CD14-positive monocyte (primary cell): Measurements from ENCODE around the gene CNTNAP5. TPM values are rescaled to one million over a fixed set of nuclear protein-coding genes. Genes with fewer than 3 reads are reported as not detected.

Experiments
- DNase-seq, 3 donors: peaks; one replicate each; pipeline ENCODE4 v3.0.0-alpha.2; 2011 to 2022
- H2AFZ ChIP-seq: 2 replicates; pipeline ENCODE4 v1.6.0; 2012; ENCODE audit warnings: mild to moderate bottlenecking, low read depth, low read length, inconsistent platforms; ENCODE audit not compliant: insufficient read depth, poor library complexity, severe bottlenecking
- H3K27ac ChIP-seq, 2 donors: 1 replicate in 1 of 2; 2 replicates in 1 of 2; pipeline ENCODE4 v1.5.1; 2012 to 2013; ENCODE audit warnings: low read length in 2 of 2, control low read depth in 1 of 2, inconsistent platforms in 1 of 2, low read depth in 1 of 2, mild to moderate bottlenecking in 1 of 2
- H3K27me3 ChIP-seq, 2 donors: one replicate each; pipeline versions ENCODE4 v1.6.0 to v1.6.1; 2011 to 2013; ENCODE audit warnings: low read length in 2 of 2; ENCODE audit not compliant: control insufficient read depth in 2 of 2, insufficient read depth in 2 of 2
- H3K36me3 ChIP-seq, 2 donors: replicated peaks in 1 of 2; 1 replicate in 1 of 2; 2 replicates in 1 of 2; pipeline versions ENCODE4 v1.5.1 to v1.6.1; 2012 to 2013; ENCODE audit warnings: low read length in 2 of 2, control low read depth in 1 of 2, inconsistent platforms in 1 of 2, mild to moderate bottlenecking in 1 of 2; ENCODE audit not compliant: insufficient read depth in 2 of 2, control insufficient read depth in 1 of 2
- H3K4me1 ChIP-seq, 2 donors: 1 replicate in 1 of 2; 2 replicates in 1 of 2; pipeline versions ENCODE4 v1.5.1 to v1.6.1; 2012 to 2013; ENCODE audit warnings: low read length in 2 of 2, control low read depth in 1 of 2, inconsistent platforms in 1 of 2, mild to moderate bottlenecking in 1 of 2, moderate library complexity in 1 of 2; ENCODE audit not compliant: insufficient read depth in 2 of 2, control insufficient read depth in 1 of 2
- H3K4me2 ChIP-seq: replicated peaks from 2 replicates; pipeline ENCODE3; 2012; ENCODE audit warnings: low read length, moderate library complexity, mild to moderate bottlenecking; ENCODE audit not compliant: poor library complexity, severe bottlenecking; ENCODE audit errors: extremely low read depth
- H3K4me3 ChIP-seq, 3 experiments: fragments of 200-600 bp in 1 of 3; sonication (generic) in 1 of 3; replicated peaks in 1 of 3; 1 replicate in 2 of 3; 2 replicates in 1 of 3; pipeline ENCODE4 v1.5.1; 2011 to 2013; ENCODE audit warnings: low read length in 3 of 3, mild to moderate bottlenecking in 3 of 3, control low read depth in 2 of 3, low read depth in 2 of 3, inconsistent platforms in 1 of 3, moderate library complexity in 1 of 3
- H3K79me2 ChIP-seq: 2 replicates; pipeline ENCODE4 v1.6.0; 2012; ENCODE audit warnings: mild to moderate bottlenecking, control low read depth, inconsistent platforms, low read length, moderate library complexity; ENCODE audit not compliant: insufficient read depth
- H3K9ac ChIP-seq: 2 replicates; pipeline ENCODE4 v1.6.0; 2017; ENCODE audit warnings: low read length, mild to moderate bottlenecking; ENCODE audit not compliant: insufficient read depth, poor library complexity, severe bottlenecking
- H3K9me3 ChIP-seq, 2 donors: replicated peaks in 1 of 2; 1 replicate in 1 of 2; 2 replicates in 1 of 2; pipeline versions ENCODE4 v1.5.1 to v1.6.1; 2012 to 2013; ENCODE audit warnings: low read length in 2 of 2, control low read depth in 1 of 2; ENCODE audit not compliant: control insufficient read depth in 1 of 2, insufficient read depth in 1 of 2
- H4K20me1 ChIP-seq: 2 replicates; pipeline ENCODE4 v1.6.0; 2012; ENCODE audit warnings: mild to moderate bottlenecking, low read length, control low read depth, moderate library complexity; ENCODE audit not compliant: insufficient read depth
- H3K27ac Mint-ChIP-seq, 7 donors: one replicate each; pipeline ENCODE4 v1.8.0; 2020; ENCODE audit warnings: mild to moderate bottlenecking in 7 of 7, mixed read lengths in 7 of 7, moderate library complexity in 6 of 7, inconsistent platforms in 2 of 7
- H3K27me3 Mint-ChIP-seq, 3 donors: one replicate each; pipeline ENCODE4 v1.8.0; 2021 to 2022; ENCODE audit warnings: low read depth in 3 of 3, mild to moderate bottlenecking in 3 of 3, mixed read lengths in 3 of 3, moderate library complexity in 3 of 3, inconsistent platforms in 1 of 3
- H3K36me3 Mint-ChIP-seq, 2 donors: one replicate each; pipeline ENCODE4 v1.8.0; 2020; ENCODE audit warnings: mixed read lengths in 2 of 2, inconsistent platforms in 1 of 2, mild to moderate bottlenecking in 1 of 2
- H3K4me1 Mint-ChIP-seq: one replicate; pipeline ENCODE4 v1.8.0; 2020; ENCODE audit warnings: mild to moderate bottlenecking, mixed read lengths
- H3K4me3 Mint-ChIP-seq, 2 donors: one replicate each; pipeline ENCODE4 v1.8.0; 2020; ENCODE audit warnings: mild to moderate bottlenecking in 2 of 2, mixed read lengths in 2 of 2, moderate library complexity in 1 of 2
- H3K9me3 Mint-ChIP-seq, 7 donors: one replicate each; pipeline ENCODE4 v1.8.0; 2020 to 2022; ENCODE audit warnings: mixed read lengths in 7 of 7, mild to moderate bottlenecking in 6 of 7, moderate library complexity in 6 of 7, inconsistent platforms in 2 of 7
- WGBS: methylation state at CpG from one replicate; pipeline ENCODE4 v1.1.5; 2013; ENCODE audit warnings: missing lambda C conversion rate; ENCODE audit not compliant: insufficient coverage; 5-methylcytosine and 5-hydroxymethylcytosine counted together
- intact Hi-C, 2 donors: fragments of 100-400 bp; cut with micrococcal nuclease; formaldehyde crosslinking; loops; one replicate each; pipeline versions ENCODE4 v1.15.0 to v1.15.1; 2023
- polyA plus RNA-seq, 3 donors: library from polyadenylated mRNA; depleted of rRNA in 1 of 3; unstranded in 2 of 3; stranded (reverse) in 1 of 3; fragments of 300-500 nt in 2 of 3; fragments of >200 nt in 1 of 3; fragmentation: Illumina TruSeq in 2 of 3; gene quantifications; 1 replicate in 2 of 3; 2 replicates in 1 of 3; pipeline ENCODE4 v1.2.3, GENCODE V29; 2012 to 2021
- TF ChIP-seq, protein P1 (sequence below): fragments of 200-600 bp; IDR thresholded peaks from one replicate; pipeline ENCODE4 v1.8.0; 2022; ENCODE audit warnings: antibody characterized with exemption, mild to moderate bottlenecking

The CNTNAP5 gene
- polyA plus RNA-seq, 3 donors, result not detected

GRCh38 chr2:124450481-124450880, 425.4 kb downstream of the CNTNAP5 start:
- H3K79me2 ChIP-seq, result no peaks in the 10 kb centered on the region
- TF ChIP-seq, protein P1, sequence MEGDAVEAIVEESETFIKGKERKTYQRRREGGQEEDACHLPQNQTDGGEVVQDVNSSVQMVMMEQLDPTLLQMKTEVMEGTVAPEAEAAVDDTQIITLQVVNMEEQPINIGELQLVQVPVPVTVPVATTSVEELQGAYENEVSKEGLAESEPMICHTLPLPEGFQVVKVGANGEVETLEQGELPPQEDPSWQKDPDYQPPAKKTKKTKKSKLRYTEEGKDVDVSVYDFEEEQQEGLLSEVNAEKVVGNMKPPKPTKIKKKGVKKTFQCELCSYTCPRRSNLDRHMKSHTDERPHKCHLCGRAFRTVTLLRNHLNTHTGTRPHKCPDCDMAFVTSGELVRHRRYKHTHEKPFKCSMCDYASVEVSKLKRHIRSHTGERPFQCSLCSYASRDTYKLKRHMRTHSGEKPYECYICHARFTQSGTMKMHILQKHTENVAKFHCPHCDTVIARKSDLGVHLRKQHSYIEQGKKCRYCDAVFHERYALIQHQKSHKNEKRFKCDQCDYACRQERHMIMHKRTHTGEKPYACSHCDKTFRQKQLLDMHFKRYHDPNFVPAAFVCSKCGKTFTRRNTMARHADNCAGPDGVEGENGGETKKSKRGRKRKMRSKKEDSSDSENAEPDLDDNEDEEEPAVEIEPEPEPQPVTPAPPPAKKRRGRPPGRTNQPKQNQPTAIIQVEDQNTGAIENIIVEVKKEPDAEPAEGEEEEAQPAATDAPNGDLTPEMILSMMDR, result no peak
- no peaks in the 10 kb centered on the region for H3K4me1 Mint-ChIP-seq
- no peak overlapping the region for H3K4me2 ChIP-seq
- H3K9me3 ChIP-seq, result peaks cover 6 to 20% of the 10 kb centered on the region in 2 donors
- DNase-seq, result no peak
- no peak overlapping the region for H3K4me3 Mint-ChIP-seq
- no peaks in the 10 kb centered on the region for H3K27me3 Mint-ChIP-seq
- intact Hi-C loops, result no loop called here
- H3K9ac ChIP-seq, result no peak overlapping the region
- no peak overlapping the region for H3K27ac Mint-ChIP-seq
- no peaks in the 10 kb centered on the region for H3K4me1 ChIP-seq
- peaks cover 0 to 13% (median 8%) of the 10 kb centered on the region in 7 donors for H3K9me3 Mint-ChIP-seq
- H2AFZ ChIP-seq, result no peak overlapping the region
- WGBS, result no CpG with 5 or more reads among the region's 2 CpGs
- H3K4me3 ChIP-seq, result no peak overlapping the region
- H3K27ac ChIP-seq, result no peak overlapping the region
- no peaks in the 10 kb centered on the region for H3K36me3 ChIP-seq
- H3K36me3 Mint-ChIP-seq, result no peaks in the 10 kb centered on the region
- no peaks in the 10 kb centered on the region for H4K20me1 ChIP-seq
- no peaks in the 10 kb centered on the region for H3K27me3 ChIP-seq

- Histone ChIP-seq H3K4me2 (no peak overlapping the region), H3K4me3 (no peak overlapping the region), H3K79me2 (no peaks in the 10 kb centered on the region), H3K4me1 (no peaks in the 10 kb centered on the region), H2AFZ (no peak overlapping the region), H3K27me3 (no peaks in the 10 kb centered on the region), H4K20me1 (no peaks in the 10 kb centered on the region), H3K9me3 (no peaks in the 10 kb centered on the region), H3K27ac (no peak overlapping the region), H3K36me3 (no peaks in the 10 kb centered on the region), H3K9ac (no peak overlapping the region)
- H3K4me3 Mint-ChIP-seq, result no peak overlapping the region
- no peak for DNase-seq
- no peak overlapping the region for H3K27ac Mint-ChIP-seq
- TF ChIP-seq, protein P1, result no peak
- no peaks in the 10 kb centered on the region for H3K36me3 Mint-ChIP-seq
- no CpG with 5 or more reads among the region's 2 CpGs for WGBS
- H3K4me1 Mint-ChIP-seq, result no peaks in the 10 kb centered on the region
- H3K9me3 Mint-ChIP-seq, result peaks cover 0 to 4% (median 0%) of the 10 kb centered on the region in 7 donors
- no peaks in the 10 kb centered on the region for H3K27me3 Mint-ChIP-seq
- intact Hi-C loops, result no loop called here
Observed at GRCh38 chr2:124476291-124476690, 451.2 kb downstream of the CNTNAP5 start.
